Endothelial cell of umbilical vein (primary cell): ENCODE results near the gene CBLIF.

ENCODE experiments used
- FOS ChIP-seq: IDR thresholded peaks from 2 replicates; pipeline ENCODE4 v1.6.1; 2011; ENCODE audit warnings: mild to moderate bottlenecking, low read length, moderate library complexity, borderline replicate concordance; ENCODE audit not compliant: insufficient read depth
- POLR2A ChIP-seq: IDR thresholded peaks from 2 replicates; pipeline ENCODE4 v1.6.1; 2012; ENCODE audit warnings: low read depth, mild to moderate bottlenecking, control low read depth, low read length
- TF ChIP-seq, protein P1 (sequence below), 2 donors: IDR thresholded peaks; 1 replicate in 1 of 2; 2 replicates in 1 of 2; pipeline ENCODE4 v1.5.1; 2011; ENCODE audit warnings: low read length in 2 of 2, mild to moderate bottlenecking in 2 of 2, moderate library complexity in 2 of 2, control low read depth in 1 of 2, inconsistent platforms in 1 of 2, low read depth in 1 of 2; ENCODE audit not compliant: insufficient read depth in 1 of 2; ENCODE audit errors: extremely low read depth in 1 of 2

DNA sequence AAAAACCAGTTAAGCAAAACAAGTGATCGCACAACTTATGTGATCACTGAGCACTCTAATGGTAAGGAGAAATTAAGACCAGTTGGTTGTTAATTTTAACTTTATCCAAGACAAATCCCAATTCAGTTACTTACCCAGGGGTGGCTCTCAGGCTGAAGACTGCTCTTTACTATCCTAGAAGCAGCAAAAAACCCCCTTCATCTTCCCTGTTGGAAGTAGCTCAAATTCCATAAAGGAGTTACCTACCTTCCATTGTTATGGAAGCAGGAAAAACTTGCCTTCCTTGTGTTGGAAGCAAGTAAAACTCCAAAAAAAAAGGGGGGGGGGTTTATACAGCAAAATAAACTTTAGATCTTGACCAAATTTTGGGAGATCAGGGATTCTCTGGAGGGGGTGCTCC, 29.5 kb downstream of the CBLIF start:
- no peak for TF ChIP-seq POLR2A
- TF ChIP-seq, protein P1, sequence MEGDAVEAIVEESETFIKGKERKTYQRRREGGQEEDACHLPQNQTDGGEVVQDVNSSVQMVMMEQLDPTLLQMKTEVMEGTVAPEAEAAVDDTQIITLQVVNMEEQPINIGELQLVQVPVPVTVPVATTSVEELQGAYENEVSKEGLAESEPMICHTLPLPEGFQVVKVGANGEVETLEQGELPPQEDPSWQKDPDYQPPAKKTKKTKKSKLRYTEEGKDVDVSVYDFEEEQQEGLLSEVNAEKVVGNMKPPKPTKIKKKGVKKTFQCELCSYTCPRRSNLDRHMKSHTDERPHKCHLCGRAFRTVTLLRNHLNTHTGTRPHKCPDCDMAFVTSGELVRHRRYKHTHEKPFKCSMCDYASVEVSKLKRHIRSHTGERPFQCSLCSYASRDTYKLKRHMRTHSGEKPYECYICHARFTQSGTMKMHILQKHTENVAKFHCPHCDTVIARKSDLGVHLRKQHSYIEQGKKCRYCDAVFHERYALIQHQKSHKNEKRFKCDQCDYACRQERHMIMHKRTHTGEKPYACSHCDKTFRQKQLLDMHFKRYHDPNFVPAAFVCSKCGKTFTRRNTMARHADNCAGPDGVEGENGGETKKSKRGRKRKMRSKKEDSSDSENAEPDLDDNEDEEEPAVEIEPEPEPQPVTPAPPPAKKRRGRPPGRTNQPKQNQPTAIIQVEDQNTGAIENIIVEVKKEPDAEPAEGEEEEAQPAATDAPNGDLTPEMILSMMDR (IDR thresholded peaks at IDR 0.05; ENCODE audit: extremely low read depth in 1 of 2, insufficient read depth in 1 of 2, low read depth in 1 of 2, low read length in 2 of 2): no peak
- no peak for TF ChIP-seq FOS
